Fibroblast of upper back skin (primary cell): ENCODE data around the gene PRUNE2.

Experiments used
- DNase-seq: peaks from one replicate; pipeline ENCODE4 v3.0.0-alpha.2; 2013

PRUNE2 gene

GRCh38 chr9:76901801-76902200 lies 4.1 kb downstream of the PRUNE2 start:
- DNase-seq: no peak

GRCh38 chr9:76900884-76901440 lies 5.0 kb downstream of the PRUNE2 start:
- no peak for DNase-seq

- DNase-seq: no peak
Measured at GRCh38 chr9:76898786-76899185, 7.1 kb downstream of the PRUNE2 start.

- no peak for DNase-seq
Measured at GRCh38 chr9:76897804-76898525, 7.9 kb downstream of the PRUNE2 start.

DNA sequence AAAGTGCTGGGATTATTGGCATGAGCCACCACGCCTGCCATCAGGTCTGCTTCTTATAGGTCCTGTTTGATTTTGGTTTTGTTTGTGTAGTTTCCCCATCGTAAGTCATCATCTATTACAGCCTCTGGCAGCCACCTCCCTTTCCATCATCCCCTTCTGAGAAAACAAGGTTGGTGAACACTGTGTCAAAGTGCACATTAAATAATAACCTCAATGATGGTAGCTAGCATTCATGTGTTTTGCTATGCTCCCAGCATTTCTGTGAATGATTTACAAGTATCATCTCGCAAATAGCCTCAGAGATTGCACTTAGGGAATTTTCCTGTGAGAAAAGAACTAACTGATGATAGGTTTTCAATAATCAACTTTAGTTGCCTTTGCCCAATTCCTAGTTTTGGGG lies 9.9 kb downstream of the PRUNE2 start:
- DNase-seq: no peak

GRCh38 chr9:76895186-76895585 lies 10.7 kb downstream of the PRUNE2 start:
- DNase-seq: no peak

GRCh38 chr9:76894198-76894597 lies 11.7 kb downstream of the PRUNE2 start:
- no peak for DNase-seq

DNA sequence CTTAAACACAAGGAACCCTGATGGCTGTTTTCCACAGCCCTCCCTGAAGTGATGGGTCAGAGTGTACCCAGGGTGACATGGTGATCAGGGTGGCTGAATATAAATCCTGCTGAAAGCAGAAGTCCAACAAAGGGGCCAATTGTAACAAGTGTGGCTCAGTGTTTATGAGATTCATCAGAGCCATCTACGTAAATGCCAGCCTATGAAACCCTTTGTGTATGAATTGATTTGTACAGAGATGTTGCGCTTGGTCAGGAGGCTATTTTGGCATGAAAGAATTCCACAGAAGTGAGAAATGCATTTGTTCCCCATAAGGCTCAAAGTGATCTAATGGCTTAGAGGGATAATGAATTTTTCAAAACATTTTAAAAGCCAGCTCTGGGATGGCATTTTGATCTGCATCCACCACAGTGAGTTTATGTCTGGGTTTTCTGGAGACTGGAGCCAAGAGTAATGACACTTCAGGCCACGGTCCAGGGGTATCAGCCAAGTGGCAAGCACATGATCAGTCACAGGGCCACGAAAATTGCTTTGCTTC lies 12.4 kb downstream of the PRUNE2 start:
- DNase-seq: no peak

DNA sequence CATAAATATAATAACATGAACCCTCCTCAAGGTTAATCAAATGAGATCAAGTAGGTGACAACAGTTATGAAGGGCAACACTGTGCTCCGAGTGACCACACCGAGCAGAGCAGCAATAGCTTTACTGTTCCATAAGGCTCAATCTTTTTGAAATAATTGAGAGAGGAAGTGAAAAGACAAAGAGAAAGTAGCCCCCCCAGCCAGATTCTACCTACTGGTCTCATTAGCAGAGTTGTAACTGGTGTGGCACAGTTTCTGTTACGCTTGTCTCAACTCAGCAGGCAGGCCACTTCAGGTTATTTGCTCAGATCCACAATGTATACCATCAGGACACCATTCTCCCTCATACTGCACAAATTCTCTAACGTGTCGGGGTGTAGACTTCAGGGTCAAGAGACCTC lies 14.0 kb downstream of the PRUNE2 start:
- DNase-seq: no peak

GRCh38 chr9:76891279-76891678 lies 14.6 kb downstream of the PRUNE2 start:
- no peak for DNase-seq

GRCh38 chr9:76887951-76888350 lies 18.0 kb downstream of the PRUNE2 start:
- no peak for DNase-seq

DNA sequence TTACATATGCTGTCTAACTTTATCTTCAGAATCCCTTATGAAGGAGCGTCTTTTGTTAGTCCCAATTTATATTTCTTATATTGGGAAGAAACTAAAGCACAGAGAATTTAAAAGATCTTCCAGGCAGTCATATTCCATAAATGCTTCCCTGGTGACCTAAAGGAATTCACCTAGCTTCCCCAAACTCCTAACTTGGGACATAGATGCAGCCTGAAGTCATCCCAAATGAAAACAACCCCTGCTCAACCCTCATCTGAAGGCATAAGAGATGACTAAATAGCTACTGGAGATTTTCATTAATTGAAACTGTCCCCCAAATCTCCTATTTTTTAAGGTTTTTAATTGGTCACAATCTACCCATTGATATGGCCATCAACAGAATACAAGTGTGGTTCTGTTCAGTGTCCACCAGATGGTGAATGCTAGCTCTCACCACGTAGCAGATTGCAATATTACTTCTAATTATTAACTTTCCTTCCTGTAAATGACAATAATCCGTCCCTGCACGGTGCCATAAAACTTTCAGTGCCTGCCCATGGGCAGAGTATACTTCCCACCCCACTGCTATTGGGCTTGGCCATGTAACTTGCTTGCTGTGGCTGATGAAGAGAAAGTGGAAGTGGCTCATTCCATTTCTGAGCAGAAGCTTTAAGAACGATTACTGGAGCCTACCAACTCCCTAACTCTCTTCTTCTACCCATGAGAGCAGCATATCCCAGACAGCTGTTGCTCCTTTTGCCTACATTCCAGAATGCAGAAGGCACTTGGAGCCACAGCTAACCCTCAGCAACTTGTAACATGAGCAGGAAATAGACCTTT lies 18.7 kb downstream of the PRUNE2 start:
- no peak for DNase-seq

- DNase-seq: no peak
Measured at GRCh38 chr9:76886318-76886717, 19.6 kb downstream of the PRUNE2 start.

GRCh38 chr9:76884823-76885222 lies 21.1 kb downstream of the PRUNE2 start:
- DNase-seq: no peak

DNA sequence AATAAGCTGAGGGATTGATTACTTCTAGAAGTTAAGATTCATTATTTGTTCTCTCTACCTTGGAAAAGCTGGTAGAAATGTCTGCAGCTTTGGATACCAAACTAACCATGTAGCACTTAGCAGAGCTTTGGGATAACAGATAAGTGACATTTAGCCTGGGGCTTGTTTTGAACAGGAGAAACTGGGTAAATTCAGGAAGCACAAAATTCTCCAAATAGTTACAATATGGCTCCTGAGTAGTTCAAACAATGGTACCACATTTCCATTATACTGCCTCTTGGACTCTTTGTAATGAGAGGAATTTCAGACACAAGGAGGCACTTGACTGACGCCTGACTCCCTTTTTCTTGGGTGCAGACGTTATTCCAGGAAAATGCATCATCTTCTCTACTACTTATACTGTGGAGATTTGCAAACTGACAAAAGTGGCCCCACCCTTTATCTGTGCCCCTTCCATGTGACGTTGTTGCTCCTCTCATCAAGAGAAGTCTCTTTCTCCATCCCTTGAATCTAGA lies 22.5 kb downstream of the PRUNE2 start:
- no peak for DNase-seq

- DNase-seq: no peak
Measured at GRCh38 chr9:76882686-76883085, 23.2 kb downstream of the PRUNE2 start.

GRCh38 chr9:76880210-76880609 lies 25.7 kb downstream of the PRUNE2 start:
- DNase-seq: no peak

DNA sequence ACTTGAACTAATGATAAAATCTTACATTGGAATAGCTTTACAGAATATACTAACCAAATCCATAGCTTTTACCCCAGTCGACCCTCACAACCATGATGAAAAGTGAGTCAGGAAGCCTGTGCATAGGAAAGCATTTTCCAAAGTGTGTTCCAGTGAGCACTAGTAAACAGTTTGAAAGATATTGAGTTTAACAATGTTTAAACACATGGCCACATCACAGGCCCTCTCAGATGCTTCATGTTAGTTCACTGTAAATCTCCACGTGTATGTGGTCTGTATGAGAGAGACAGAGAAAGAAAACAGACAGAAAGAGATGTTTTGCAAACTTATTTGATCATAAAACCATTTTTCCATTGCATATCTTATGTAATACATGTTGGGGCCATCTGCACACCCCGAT lies 27.0 kb downstream of the PRUNE2 start:
- no peak for DNase-seq

- no peak for DNase-seq
Measured at GRCh38 chr9:76877961-76878360, 28.0 kb downstream of the PRUNE2 start.

- no peak for DNase-seq
Measured at GRCh38 chr9:76876098-76876497, 29.8 kb downstream of the PRUNE2 start.

- no peak for DNase-seq
Measured at GRCh38 chr9:76873821-76874220, 32.1 kb downstream of the PRUNE2 start.

DNA sequence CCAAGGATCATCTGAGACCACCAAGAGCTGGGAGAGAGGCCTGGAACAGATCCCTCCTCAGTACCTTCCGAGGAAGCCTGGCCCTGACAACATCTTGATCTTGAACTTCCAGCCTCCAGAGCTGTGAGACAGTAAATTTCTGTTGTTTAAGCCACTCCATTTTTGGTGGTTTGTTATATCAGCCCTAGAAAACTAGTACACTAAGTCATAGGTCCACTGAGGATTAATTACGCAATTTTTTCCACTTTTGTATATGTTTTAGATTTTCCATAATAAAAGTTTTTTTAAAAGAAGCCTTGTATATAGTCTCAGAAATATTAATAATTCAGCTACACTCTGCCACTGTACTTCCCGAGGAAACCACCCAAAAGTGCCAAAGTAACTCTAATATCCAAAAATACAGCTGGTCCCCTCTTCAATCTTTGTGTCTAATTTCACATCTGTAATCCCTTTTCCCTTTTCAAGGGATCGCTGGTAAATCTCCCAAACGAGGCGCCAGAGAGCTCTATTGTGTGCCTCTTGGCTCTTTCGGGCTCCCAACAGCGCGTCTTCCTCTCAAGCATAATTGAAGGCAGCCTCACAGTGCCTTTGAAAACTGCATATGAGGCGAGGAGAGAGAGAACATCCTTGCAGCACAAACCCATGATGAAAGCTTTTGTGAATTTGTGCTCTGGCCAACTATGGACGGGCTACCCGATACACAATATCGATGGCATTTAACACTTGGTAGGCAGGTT lies 32.7 kb downstream of the PRUNE2 start:
- DNase-seq: peak; percentile 53

GRCh38 chr9:76868897-76869296 lies 37.0 kb downstream of the PRUNE2 start:
- DNase-seq: no peak
